ENCODE results near the gene TM9SF4.

The TM9SF4 gene

GRCh38 chr20:32215147-32215546, 105.6 kb downstream of the TM9SF4 start:
- DNase-seq = no peak

- DNase-seq = no peak
Observed at GRCh38 chr20:32215729-32216128, 106.2 kb downstream of the TM9SF4 start.

GRCh38 chr20:32216179-32217142, 106.9 kb downstream of the TM9SF4 start:
- no peak for DNase-seq

Measured in CD4-positive, alpha-beta T cell treated with Interleukin-15 for 1 hour (primary cell).